ENCODE results near the gene NOLC1. TPM values are rescaled to one million over a fixed set of nuclear protein-coding genes. Genes with fewer than 3 reads are reported as not detected.
A peak's percentile ranks its signal among the peaks of the same experiment; 100 is the strongest.

The NOLC1 gene
- total RNA-seq, 1 donor from 2014 or later: 36.2 TPM

- Mint-ChIP-seq H3K27me3 (ENCODE audit: low read depth) (no peaks in the 10 kb centered on the region), H3K9me3 (ENCODE audit: low read depth) (no peaks in the 10 kb centered on the region), H3K36me3 (ENCODE audit: low read depth) (peaks cover 3% of the 10 kb centered on the region), H3K27ac (ENCODE audit: unreplicated experiment) (peak overlapping the region; percentile 54), H3K4me1 (ENCODE audit: low read depth) (peaks cover 36% of the 10 kb centered on the region), H3K4me3 (ENCODE audit: unreplicated experiment) (no peak overlapping the region)
- no peak for DNase-seq (ENCODE audit: low spot score)
- no peak for TF ChIP-seq CTCF (IDR thresholded peaks at IDR 0.05)
Observed at GRCh38 chr10:102131286-102132170, 20.7 kb upstream of the NOLC1 start.

- Mint-ChIP-seq H3K36me3 (ENCODE audit: low read depth) (peaks cover 3% of the 10 kb centered on the region), H3K4me3 (ENCODE audit: unreplicated experiment) (peak overlapping the region; percentile 92), H3K27me3 (ENCODE audit: low read depth) (no peaks in the 10 kb centered on the region), H3K9me3 (ENCODE audit: low read depth) (no peaks in the 10 kb centered on the region), H3K4me1 (ENCODE audit: low read depth) (peaks cover 42% of the 10 kb centered on the region), H3K27ac (ENCODE audit: unreplicated experiment) (peak overlapping the region; percentile 51)
- no peak for TF ChIP-seq CTCF (IDR thresholded peaks at IDR 0.05)
- no peak for DNase-seq (ENCODE audit: low spot score)
Observed at GRCh38 chr10:102132193-102132562, 20.0 kb upstream of the NOLC1 start.

GRCh38 chr10:102132563-102133372 is 19.4 kb upstream of the NOLC1 start, which contains the start of gene PPRC1:
Gene PPRC1, plus strand, starts transcription at chr10:102133040. Its CDS starts 29 bp downstream, at chr10:102133069.
- Mint-ChIP-seq H3K27me3 (ENCODE audit: low read depth) (no peaks in the 10 kb centered on the region), H3K27ac (ENCODE audit: unreplicated experiment) (peak within 1 kb of the TSS; percentile 98), H3K4me3 (ENCODE audit: unreplicated experiment) (peak within 1 kb of the TSS; percentile 92), H3K9me3 (ENCODE audit: low read depth) (no peaks in the 10 kb centered on the region), H3K36me3 (ENCODE audit: low read depth) (peaks cover 3% of the 10 kb centered on the region), H3K4me1 (ENCODE audit: low read depth) (peaks cover 47% of the 10 kb centered on the region)
- peak; percentile 99 for TF ChIP-seq CTCF (IDR thresholded peaks at IDR 0.05)
- DNase-seq (ENCODE audit: low spot score): peak; percentile 100

GRCh38 chr10:102133373-102134195 is 18.6 kb upstream of the NOLC1 start:
- no peaks in the 10 kb centered on the region for H3K27me3 Mint-ChIP-seq (ENCODE audit: low read depth)
- TF ChIP-seq CTCF (IDR thresholded peaks at IDR 0.05): no peak
- peaks cover 40% of the 10 kb centered on the region for H3K4me1 Mint-ChIP-seq (ENCODE audit: low read depth)
- no peaks in the 10 kb centered on the region for H3K9me3 Mint-ChIP-seq (ENCODE audit: low read depth)
- peak overlapping the region; percentile 92 for H3K4me3 Mint-ChIP-seq (ENCODE audit: unreplicated experiment)
- H3K36me3 Mint-ChIP-seq (ENCODE audit: low read depth): peaks cover 5% of the 10 kb centered on the region
- DNase-seq (ENCODE audit: low spot score): peak; percentile 94
- H3K27ac Mint-ChIP-seq (ENCODE audit: unreplicated experiment): peak overlapping the region; percentile 98

All from chondrocyte (in vitro differentiated cells).